Prostate gland (tissue), 2 donors: ENCODE measurements around the gene PLCB3. TPM values are rescaled to one million over a fixed set of nuclear protein-coding genes. Genes with fewer than 3 reads are reported as not detected.

Experiments
- DNase-seq: peaks from one replicate; pipeline ENCODE4 v3.0.0-alpha.2; 2019; ENCODE audit warnings: low spot score
- H3K27ac ChIP-seq, 2 donors: fragments of 200-600 bp; sonication (generic); 2 replicates each; pipeline ENCODE4 v1.5.1; 2017 to 2019
- H3K27me3 ChIP-seq: fragments of 200-600 bp; sonication (generic); replicated peaks from 2 replicates; pipeline ENCODE4 v1.5.1; 2019; ENCODE audit not compliant: insufficient read depth
- H3K36me3 ChIP-seq, 2 donors: fragments of 200-600 bp; sonication (generic); 1 replicate in 1 of 2; 2 replicates in 1 of 2; pipeline versions ENCODE4 v1.5.1 to v1.8.1; 2017 to 2019
- H3K4me1 ChIP-seq: fragments of 200-600 bp; sonication (generic); replicated peaks from 2 replicates; pipeline ENCODE4 v1.5.1; 2019
- H3K4me3 ChIP-seq, 2 donors: fragments of 200-600 bp; sonication (generic); 2 replicates each; pipeline ENCODE4 v1.5.1; 2017 to 2019
- H3K9me3 ChIP-seq: fragments of 200-600 bp; sonication (generic); 2 replicates; pipeline ENCODE4 v1.5.1; 2017
- POLR2A ChIP-seq: fragments of 450-650 bp; IDR thresholded peaks from one replicate; pipeline ENCODE4 v1.6.1; 2016; ENCODE audit warnings: antibody characterized with exemption, mild to moderate bottlenecking
- POLR2AphosphoS5 ChIP-seq: sonication (generic); formaldehyde crosslinking; IDR thresholded peaks from one replicate; pipeline ENCODE4 v1.6.1; 2017; ENCODE audit warnings: antibody characterized with exemption
- WGBS: methylation state at CpG from one replicate; pipeline ENCODE4 v1.1.5; 2018; 5-methylcytosine and 5-hydroxymethylcytosine counted together
- intact Hi-C: fragments of 100-400 bp; cut with DNase I; formaldehyde crosslinking; loops from one replicate; pipeline ENCODE4 v1.14.2; 2022
- small RNA-seq, 2 donors: library from RNA; depleted of rRNA; stranded (forward); fragments of <200 nt; gene quantifications; one replicate each; pipeline ENCODE3, GENCODE V24; 2016
- total RNA-seq, 2 donors: library from RNA; depleted of rRNA; stranded (reverse); fragments of >200 nt; gene quantifications; one replicate each; pipeline ENCODE4 v1.1.0, GENCODE V29; 2016
- TF ChIP-seq, protein P1 (sequence below), 4 experiments: fragments of 200-600 bp in 2 of 4; fragments of 450-650 bp in 2 of 4; sonication (generic) in 2 of 4; IDR thresholded peaks; 1 replicate in 3 of 4; 2 replicates in 1 of 4; pipeline ENCODE4 v1.5.1; 2016 to 2019; ENCODE audit warnings: antibody characterized with exemption in 4 of 4, mild to moderate bottlenecking in 2 of 4, moderate library complexity in 2 of 4

The PLCB3 gene
- total RNA-seq, 2 donors from 2014 or later: 26.3 to 43.1 TPM

DNA sequence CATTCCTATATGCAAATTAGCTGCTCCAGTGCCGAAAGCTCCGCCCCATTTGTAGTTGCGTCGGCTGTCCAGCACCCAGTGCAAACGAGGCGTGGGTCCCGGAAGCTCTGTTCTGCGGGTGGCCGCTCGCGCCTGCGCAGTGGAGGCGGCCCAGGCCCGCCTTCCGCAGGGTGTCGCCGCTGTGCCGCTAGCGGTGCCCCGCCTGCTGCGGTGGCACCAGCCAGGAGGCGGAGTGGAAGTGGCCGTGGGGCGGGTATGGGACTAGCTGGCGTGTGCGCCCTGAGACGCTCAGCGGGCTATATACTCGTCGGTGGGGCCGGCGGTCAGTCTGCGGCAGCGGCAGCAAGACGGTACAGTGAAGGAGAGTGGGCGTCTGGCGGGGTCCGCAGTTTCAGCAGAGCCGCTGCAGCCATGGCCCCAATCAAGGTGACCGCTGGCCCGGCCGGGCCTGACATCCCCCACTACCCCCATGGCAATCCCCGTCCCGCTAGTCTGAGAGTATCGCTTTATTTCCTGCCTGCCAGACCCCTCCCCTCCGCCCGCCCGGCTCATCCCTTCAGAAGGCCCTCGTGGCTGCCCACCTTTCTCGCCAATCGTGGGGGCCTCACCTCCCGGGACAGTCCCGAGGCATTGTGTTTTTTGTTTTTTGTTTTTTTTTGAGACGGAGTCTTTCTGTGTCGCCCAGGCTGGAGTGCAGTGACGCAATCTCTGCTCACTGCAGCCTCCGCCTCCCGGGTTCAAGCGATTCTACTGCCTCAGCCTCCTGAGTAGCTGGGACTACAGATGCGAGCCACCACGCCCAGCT is 66.8 kb downstream of the PLCB3 start, which contains the start of gene PRDX5:
PRDX5 (plus strand) TSS at position 161 of the 805 bp plus-strand sequence; CDS start at position 256, 95 bp downstream.
- TF ChIP-seq, protein P1, sequence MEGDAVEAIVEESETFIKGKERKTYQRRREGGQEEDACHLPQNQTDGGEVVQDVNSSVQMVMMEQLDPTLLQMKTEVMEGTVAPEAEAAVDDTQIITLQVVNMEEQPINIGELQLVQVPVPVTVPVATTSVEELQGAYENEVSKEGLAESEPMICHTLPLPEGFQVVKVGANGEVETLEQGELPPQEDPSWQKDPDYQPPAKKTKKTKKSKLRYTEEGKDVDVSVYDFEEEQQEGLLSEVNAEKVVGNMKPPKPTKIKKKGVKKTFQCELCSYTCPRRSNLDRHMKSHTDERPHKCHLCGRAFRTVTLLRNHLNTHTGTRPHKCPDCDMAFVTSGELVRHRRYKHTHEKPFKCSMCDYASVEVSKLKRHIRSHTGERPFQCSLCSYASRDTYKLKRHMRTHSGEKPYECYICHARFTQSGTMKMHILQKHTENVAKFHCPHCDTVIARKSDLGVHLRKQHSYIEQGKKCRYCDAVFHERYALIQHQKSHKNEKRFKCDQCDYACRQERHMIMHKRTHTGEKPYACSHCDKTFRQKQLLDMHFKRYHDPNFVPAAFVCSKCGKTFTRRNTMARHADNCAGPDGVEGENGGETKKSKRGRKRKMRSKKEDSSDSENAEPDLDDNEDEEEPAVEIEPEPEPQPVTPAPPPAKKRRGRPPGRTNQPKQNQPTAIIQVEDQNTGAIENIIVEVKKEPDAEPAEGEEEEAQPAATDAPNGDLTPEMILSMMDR (IDR thresholded peaks at IDR 0.05): peak; percentile 53 to 90 (median 74)
- TF ChIP-seq POLR2AphosphoS5: peak; percentile 81
- TF ChIP-seq POLR2A: peak; percentile 95
- peak; percentile 93 for DNase-seq
- Histone ChIP-seq H3K4me3 (peak within 1 kb of the TSS; percentile 80 to 81), H3K27ac (peak within 1 kb of the TSS; percentile 98), H3K36me3 (no peaks in the 10 kb centered on the region), H3K9me3 (no peaks in the 10 kb centered on the region), H3K4me1 (no peaks in the 10 kb centered on the region), H3K27me3 (no peaks in the 10 kb centered on the region)
- under 1% methylated on average over 57 of the region's 61 CpGs for WGBS
- intact Hi-C loops: no loop called here

Small RNA genes within 50 kb of the gene (small RNA-seq; reads per million reads assigned to genes)
- 0 reads per million in 2 donors for gene RF00019

Other genes starting within 250 kb of the PLCB3 start
- under 1 TPM; 0.36 to 0.57 TPM for gene FLRT1, start 215.6 kb upstream of the PLCB3 start, total RNA-seq
- 10 to 100 TPM; 33.5 to 68.2 TPM for gene MACROD1, start 85.4 kb upstream of the PLCB3 start, total RNA-seq
- 100 to 1,000 TPM; 104 to 139 TPM for gene STIP1, start 65.4 kb upstream of the PLCB3 start, total RNA-seq
- gene FERMT3, start 44.8 kb upstream of the PLCB3 start, total RNA-seq: 10 to 100 TPM in 1 of 2 donors, 1 to 10 TPM in 1; 5.3 to 12.8 TPM
- 10 to 100 TPM; 63.6 to 87.7 TPM for gene TRPT1, start 25.3 kb upstream of the PLCB3 start, total RNA-seq
- gene NUDT22, start 25.3 kb upstream of the PLCB3 start, total RNA-seq: 10 to 100 TPM; 89.5 to 90.8 TPM
- 10 to 100 TPM; 55.8 to 63.8 TPM for gene DNAJC4, start 21.0 kb upstream of the PLCB3 start, total RNA-seq
- 10 to 100 TPM; 50.9 to 91.2 TPM for gene VEGFB, start 16.9 kb upstream of the PLCB3 start, total RNA-seq
- 100 to 1,000 TPM; 138 to 164 TPM for gene FKBP2, start 10.4 kb upstream of the PLCB3 start, total RNA-seq
- 10 to 100 TPM; 60.5 to 69.3 TPM for gene PPP1R14B, start 4.6 kb upstream of the PLCB3 start, total RNA-seq
- 100 to 1,000 TPM; 140 to 161 TPM for gene BAD, start 33.1 kb downstream of the PLCB3 start, total RNA-seq
- gene GPR137, start 34.3 kb downstream of the PLCB3 start, total RNA-seq: 10 to 100 TPM; 38.8 to 94.9 TPM
- not detected for gene KCNK4, start 39.8 kb downstream of the PLCB3 start, total RNA-seq
- gene CATSPERZ, start 48.8 kb downstream of the PLCB3 start, total RNA-seq: 10 to 100 TPM in 1 of 2 donors, not detected in 1; 44.3 TPM
- 10 to 100 TPM; 38.7 to 54.7 TPM for gene ESRRA, start 54.0 kb downstream of the PLCB3 start, total RNA-seq
- gene TRMT112, start 66.0 kb downstream of the PLCB3 start, total RNA-seq: 100 to 1,000 TPM; 328 to 400 TPM
- gene PRDX5, start 66.6 kb downstream of the PLCB3 start, total RNA-seq: 100 to 1,000 TPM; 224 to 303 TPM
- gene CCDC88B, start 88.7 kb downstream of the PLCB3 start, total RNA-seq: 1 to 10 TPM; 3.0 to 10.0 TPM
- gene RPS6KA4, start 107.6 kb downstream of the PLCB3 start, total RNA-seq: 10 to 100 TPM; 18.9 to 23.7 TPM